Subcutaneous adipose tissue (tissue), 4 donors: ENCODE results near the gene ICAM3. TPM values are rescaled to one million over a fixed set of nuclear protein-coding genes. Genes with fewer than 3 reads are reported as not detected.

Experiments
- CTCF ChIP-seq: fragments of 450-650 bp; IDR thresholded peaks from one replicate; pipeline ENCODE4 v1.5.1; 2016; ENCODE audit warnings: low read depth, mild to moderate bottlenecking, control low read depth, antibody characterized with exemption, moderate library complexity
- small RNA-seq: library from RNA; depleted of rRNA; stranded (forward); fragments of <200 nt; gene quantifications from one replicate; pipeline ENCODE3, GENCODE V24; 2016
- total RNA-seq, 4 donors: library from RNA; depleted of rRNA; stranded (reverse); fragments of >200 nt; gene quantifications; one replicate each; pipeline ENCODE4 v1.1.0, GENCODE V29; 2016

The ICAM3 gene
- total RNA-seq, 4 donors from 2014 or later = 4.9 to 17.3 (median 9.2) TPM

DNA sequence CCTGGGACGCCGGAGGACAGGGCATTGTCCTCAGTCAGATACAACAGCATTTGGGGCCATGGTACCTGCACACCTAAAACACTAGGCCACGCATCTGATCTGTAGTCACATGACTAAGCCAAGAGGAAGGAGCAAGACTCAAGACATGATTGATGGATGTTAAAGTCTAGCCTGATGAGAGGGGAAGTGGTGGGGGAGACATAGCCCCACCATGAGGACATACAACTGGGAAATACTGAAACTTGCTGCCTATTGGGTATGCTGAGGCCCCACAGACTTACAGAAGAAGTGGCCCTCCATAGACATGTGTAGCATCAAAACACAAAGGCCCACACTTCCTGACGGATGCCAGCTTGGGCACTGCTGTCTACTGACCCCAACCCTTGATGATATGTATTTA lies 54.0 kb downstream of the ICAM3 start:
- TF ChIP-seq CTCF = no peak

DNA sequence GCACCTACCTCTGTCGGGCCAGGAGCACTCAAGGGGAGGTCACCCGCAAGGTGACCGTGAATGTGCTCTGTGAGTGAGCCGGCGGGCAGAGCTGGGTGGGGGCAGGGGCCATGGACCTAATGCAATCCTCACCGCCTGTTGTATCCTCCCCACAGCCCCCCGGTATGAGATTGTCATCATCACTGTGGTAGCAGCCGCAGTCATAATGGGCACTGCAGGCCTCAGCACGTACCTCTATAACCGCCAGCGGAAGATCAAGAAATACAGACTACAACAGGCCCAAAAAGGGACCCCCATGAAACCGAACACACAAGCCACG lies 54.5 kb downstream of the ICAM3 start:
- TF ChIP-seq CTCF = no peak

DNA sequence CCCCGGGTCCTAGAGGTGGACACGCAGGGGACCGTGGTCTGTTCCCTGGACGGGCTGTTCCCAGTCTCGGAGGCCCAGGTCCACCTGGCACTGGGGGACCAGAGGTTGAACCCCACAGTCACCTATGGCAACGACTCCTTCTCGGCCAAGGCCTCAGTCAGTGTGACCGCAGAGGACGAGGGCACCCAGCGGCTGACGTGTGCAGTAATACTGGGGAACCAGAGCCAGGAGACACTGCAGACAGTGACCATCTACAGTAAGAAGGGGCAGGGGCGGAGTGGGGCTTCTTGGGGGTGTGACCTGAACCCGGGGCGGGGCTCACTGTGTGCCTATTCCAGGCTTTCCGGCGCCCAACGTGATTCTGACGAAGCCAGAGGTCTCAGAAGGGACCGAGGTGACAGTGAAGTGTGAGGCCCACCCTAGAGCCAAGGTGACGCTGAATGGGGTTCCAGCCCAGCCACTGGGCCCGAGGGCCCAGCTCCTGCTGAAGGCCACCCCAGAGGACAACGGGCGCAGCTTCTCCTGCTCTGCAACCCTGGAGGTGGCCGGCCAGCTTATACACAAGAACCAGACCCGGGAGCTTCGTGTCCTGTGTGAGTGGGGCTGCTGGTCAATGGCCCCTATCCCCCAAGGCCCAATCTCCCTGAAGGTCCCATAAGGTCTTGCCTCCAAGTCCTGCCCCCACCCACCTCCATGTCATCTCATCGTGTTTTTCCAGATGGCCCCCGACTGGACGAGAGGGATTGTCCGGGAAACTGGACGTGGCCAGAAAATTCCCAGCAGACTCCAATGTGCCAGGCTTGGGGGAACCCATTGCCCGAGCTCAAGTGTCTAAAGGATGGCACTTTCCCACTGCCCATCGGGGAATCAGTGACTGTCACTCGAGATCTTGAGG lies 55.1 kb downstream of the ICAM3 start:
- no peak for TF ChIP-seq CTCF

Small RNA genes lying within 50 kb of the gene (small RNA-seq; reads per million reads assigned to genes)
- not detected for gene AC011511.1
- not detected for gene AC011511.4

Other genes starting within 250 kb of the ICAM3 start
- under 1 TPM in 1 of 4 donors, not detected in 3; 0.85 TPM for gene ANGPTL6, start 236.9 kb downstream of the ICAM3 start, total RNA-seq
- 10 to 100 TPM; 14.2 to 31.8 (median 15.0) TPM for gene PPAN, start 233.3 kb downstream of the ICAM3 start, total RNA-seq
- gene P2RY11, start 227.9 kb downstream of the ICAM3 start, total RNA-seq = 10 to 100 TPM in 1 of 4 donors, 1 to 10 TPM in 2, not detected in 1; 2.4 to 16.8 (median 5.7) TPM
- 100 to 1,000 TPM; 163 to 283 (median 235) TPM for gene EIF3G, start 219.7 kb downstream of the ICAM3 start, total RNA-seq
- gene DNMT1, start 144.7 kb downstream of the ICAM3 start, total RNA-seq = 10 to 100 TPM; 25.5 to 60.7 (median 41.5) TPM
- 10 to 100 TPM in 1 of 4 donors, 1 to 10 TPM in 3; 7.7 to 10.1 (median 9.1) TPM for gene S1PR2, start 108.3 kb downstream of the ICAM3 start, total RNA-seq
- gene MRPL4, start 87.4 kb downstream of the ICAM3 start, total RNA-seq = 10 to 100 TPM; 30.6 to 60.8 (median 31.0) TPM
- gene ICAM1, start 68.5 kb downstream of the ICAM3 start, total RNA-seq = 10 to 100 TPM; 11.4 to 43.4 (median 31.9) TPM
- 1 to 10 TPM in 2 of 4 donors, not detected in 2; 1.1 to 2.4 TPM for gene ICAM4, start 52.7 kb downstream of the ICAM3 start, total RNA-seq
- gene ICAM5, start 49.7 kb downstream of the ICAM3 start, total RNA-seq = under 1 TPM; 0.16 to 0.68 (median 0.52) TPM
- 1 to 10 TPM in 3 of 4 donors, under 1 TPM in 1; 0.49 to 5.8 (median 2.2) TPM for gene ZGLP1, start 29.8 kb downstream of the ICAM3 start, total RNA-seq
- gene FDX2, start 23.6 kb downstream of the ICAM3 start, total RNA-seq = 10 to 100 TPM in 2 of 4 donors, 1 to 10 TPM in 2; 7.3 to 17.2 (median 9.1) TPM
- 10 to 100 TPM in 1 of 4 donors, 1 to 10 TPM in 3; 5.9 to 22.4 (median 8.2) TPM for gene RAVER1, start 6.1 kb downstream of the ICAM3 start, total RNA-seq
- gene TYK2, start 40.9 kb upstream of the ICAM3 start, total RNA-seq = 10 to 100 TPM; 59.2 to 94.4 (median 75.9) TPM
- 100 to 1,000 TPM in 2 of 4 donors, 10 to 100 TPM in 2; 85.3 to 181 (median 119) TPM for gene CDC37, start 63.9 kb upstream of the ICAM3 start, total RNA-seq
- 10 to 100 TPM; 14.3 to 26.6 (median 17.8) TPM for gene PDE4A, start 80.9 kb upstream of the ICAM3 start, total RNA-seq
- gene KEAP1, start 163.7 kb upstream of the ICAM3 start, total RNA-seq = 10 to 100 TPM; 36.2 to 55.9 (median 48.0) TPM
- gene S1PR5, start 177.8 kb upstream of the ICAM3 start, total RNA-seq = under 1 TPM in 2 of 4 donors, not detected in 2; 0.17 to 0.65 TPM
- 10 to 100 TPM in 1 of 4 donors, 1 to 10 TPM in 3; 5.2 to 20.7 (median 6.9) TPM for gene ATG4D, start 204.3 kb upstream of the ICAM3 start, total RNA-seq
- 10 to 100 TPM; 10.4 to 17.4 (median 12.4) TPM for gene KRI1, start 226.4 kb upstream of the ICAM3 start, total RNA-seq
- 10 to 100 TPM in 2 of 4 donors, 1 to 10 TPM in 2; 5.1 to 18.9 (median 8.4) TPM for gene CDKN2D, start 229.4 kb upstream of the ICAM3 start, total RNA-seq
- gene AP1M2, start 247.7 kb upstream of the ICAM3 start, total RNA-seq = under 1 TPM in 1 of 4 donors, not detected in 3; 0.51 TPM